B cell (primary cell): Measurements from ENCODE around the gene MAPRE3.

Source experiments
- EZH2 ChIP-seq: IDR thresholded peaks from 2 replicates; pipeline ENCODE4 v1.6.1; 2012; ENCODE audit warnings: borderline replicate concordance, low read depth, mild to moderate bottlenecking, moderate library complexity, low read length; ENCODE audit not compliant: insufficient read depth, poor library complexity, severe bottlenecking
- TF ChIP-seq, protein P1 (sequence below): fragments of 200-600 bp; IDR thresholded peaks from one replicate; pipeline ENCODE4 v1.8.0; 2022; ENCODE audit warnings: antibody characterized with exemption, mild to moderate bottlenecking

DNA sequence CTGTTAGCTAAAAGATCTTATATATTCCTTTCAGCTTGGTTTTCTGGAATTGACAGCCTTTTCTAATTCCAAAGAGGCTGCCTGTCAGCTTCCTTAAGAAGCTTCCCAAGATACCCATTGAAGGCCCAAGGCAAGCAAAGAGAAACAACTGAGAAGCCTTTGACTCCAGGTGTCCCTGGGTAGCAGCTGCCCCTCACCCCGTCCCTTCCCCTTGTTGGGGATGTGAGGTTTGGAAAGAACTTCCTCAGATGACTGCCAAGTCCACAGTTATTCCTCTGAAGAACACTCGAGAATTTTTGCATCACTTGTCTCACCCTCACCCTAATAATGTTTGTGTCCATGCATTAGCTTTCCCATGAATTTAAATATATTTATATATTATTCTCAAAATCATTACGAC, 13.3 kb downstream of the MAPRE3 start:
- TF ChIP-seq EZH2, result no peak
- TF ChIP-seq, protein P1, sequence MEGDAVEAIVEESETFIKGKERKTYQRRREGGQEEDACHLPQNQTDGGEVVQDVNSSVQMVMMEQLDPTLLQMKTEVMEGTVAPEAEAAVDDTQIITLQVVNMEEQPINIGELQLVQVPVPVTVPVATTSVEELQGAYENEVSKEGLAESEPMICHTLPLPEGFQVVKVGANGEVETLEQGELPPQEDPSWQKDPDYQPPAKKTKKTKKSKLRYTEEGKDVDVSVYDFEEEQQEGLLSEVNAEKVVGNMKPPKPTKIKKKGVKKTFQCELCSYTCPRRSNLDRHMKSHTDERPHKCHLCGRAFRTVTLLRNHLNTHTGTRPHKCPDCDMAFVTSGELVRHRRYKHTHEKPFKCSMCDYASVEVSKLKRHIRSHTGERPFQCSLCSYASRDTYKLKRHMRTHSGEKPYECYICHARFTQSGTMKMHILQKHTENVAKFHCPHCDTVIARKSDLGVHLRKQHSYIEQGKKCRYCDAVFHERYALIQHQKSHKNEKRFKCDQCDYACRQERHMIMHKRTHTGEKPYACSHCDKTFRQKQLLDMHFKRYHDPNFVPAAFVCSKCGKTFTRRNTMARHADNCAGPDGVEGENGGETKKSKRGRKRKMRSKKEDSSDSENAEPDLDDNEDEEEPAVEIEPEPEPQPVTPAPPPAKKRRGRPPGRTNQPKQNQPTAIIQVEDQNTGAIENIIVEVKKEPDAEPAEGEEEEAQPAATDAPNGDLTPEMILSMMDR, result no peak
